ENCODE data around the gene DENND1A. TPM values are rescaled to one million over a fixed set of nuclear protein-coding genes. Genes with fewer than 3 reads are reported as not detected.

The DENND1A gene
- total and polyA plus RNA-seq, 2 donors from 2014 or later: 16.3 to 19.6 TPM

- no peaks in the 10 kb centered on the region for H3K9me3 ChIP-seq (ENCODE audit: control insufficient read depth in 2 of 3, insufficient read depth in 1 of 3, low read length in 3 of 3)
- DNase-seq: no peak
- no peak overlapping the region for H3K27ac ChIP-seq (ENCODE audit: low read depth in 2 of 2, low read length in 2 of 2)
- intact Hi-C loops (cut with DNase I): no loop called here
- no peak for TF ChIP-seq CTCF (IDR thresholded peaks at IDR 0.05; ENCODE audit: borderline replicate concordance, extremely low read depth, insufficient read depth)
- H3K9ac ChIP-seq (ENCODE audit: low read length in 3 of 3): no peak overlapping the region
- H3K4me3 ChIP-seq (ENCODE audit: low read length in 3 of 3): no peak overlapping the region
- H3K4me1 ChIP-seq (ENCODE audit: control insufficient read depth in 2 of 3, insufficient read depth in 2 of 3, low read depth in 1 of 3, low read length in 3 of 3): peaks cover 0 to 20% (median 6%) of the 10 kb centered on the region in 3 donors
- H3K27me3 ChIP-seq (ENCODE audit: control insufficient read depth, insufficient read depth, low read length): no peaks in the 10 kb centered on the region
- no peak for FAIRE-seq
- no peaks in the 10 kb centered on the region for H3K36me3 ChIP-seq (ENCODE audit: control insufficient read depth in 2 of 3, insufficient read depth in 3 of 3, low read length in 3 of 3)
Observed at GRCh38 chr9:123682746-123683145, 247.2 kb downstream of the DENND1A start.

GRCh38 chr9:123680352-123680751, 249.6 kb downstream of the DENND1A start:
- no peak overlapping the region for H3K9ac ChIP-seq (ENCODE audit: low read length in 3 of 3)
- FAIRE-seq (no peak), DNase-seq (peak in 3 of 5 donors; percentile 61 to 78 (median 78))
- no peaks in the 10 kb centered on the region for H3K9me3 ChIP-seq (ENCODE audit: control insufficient read depth in 2 of 3, insufficient read depth in 1 of 3, low read length in 3 of 3)
- H3K4me1 ChIP-seq (ENCODE audit: control insufficient read depth in 2 of 3, insufficient read depth in 2 of 3, low read depth in 1 of 3, low read length in 3 of 3): peaks cover 0 to 6% (median 0%) of the 10 kb centered on the region in 3 donors
- H3K36me3 ChIP-seq (ENCODE audit: control insufficient read depth in 2 of 3, insufficient read depth in 3 of 3, low read length in 3 of 3): no peaks in the 10 kb centered on the region
- no peak for TF ChIP-seq CTCF (IDR thresholded peaks at IDR 0.05; ENCODE audit: borderline replicate concordance, extremely low read depth, insufficient read depth)
- H3K4me3 ChIP-seq (ENCODE audit: low read length in 3 of 3): no peak overlapping the region
- intact Hi-C loops (cut with DNase I): no loop called here
- H3K27ac ChIP-seq (ENCODE audit: low read depth in 2 of 2, low read length in 2 of 2): no peak overlapping the region
- H3K27me3 ChIP-seq (ENCODE audit: control insufficient read depth, insufficient read depth, low read length): no peaks in the 10 kb centered on the region

GRCh38 chr9:123679330-123679987, 250.5 kb downstream of the DENND1A start:
- FAIRE-seq (no peak), DNase-seq (peak in 3 of 5 donors; percentile 64 to 76 (median 69))
- H3K4me1 ChIP-seq (ENCODE audit: control insufficient read depth in 2 of 3, insufficient read depth in 2 of 3, low read depth in 1 of 3, low read length in 3 of 3): peaks cover 0 to 2% (median 0%) of the 10 kb centered on the region in 3 donors
- H3K27me3 ChIP-seq (ENCODE audit: control insufficient read depth, insufficient read depth, low read length): no peaks in the 10 kb centered on the region
- H3K4me3 ChIP-seq (ENCODE audit: low read length in 3 of 3): no peak overlapping the region
- TF ChIP-seq CTCF (IDR thresholded peaks at IDR 0.05; ENCODE audit: borderline replicate concordance, extremely low read depth, insufficient read depth): no peak
- H3K36me3 ChIP-seq (ENCODE audit: control insufficient read depth in 2 of 3, insufficient read depth in 3 of 3, low read length in 3 of 3): no peaks in the 10 kb centered on the region
- no peak overlapping the region for H3K27ac ChIP-seq (ENCODE audit: low read depth in 2 of 2, low read length in 2 of 2)
- no peak overlapping the region for H3K9ac ChIP-seq (ENCODE audit: low read length in 3 of 3)
- intact Hi-C loops (cut with DNase I): no loop called here
- H3K9me3 ChIP-seq (ENCODE audit: control insufficient read depth in 2 of 3, insufficient read depth in 1 of 3, low read length in 3 of 3): no peaks in the 10 kb centered on the region

Data from kidney (tissue), 14 donors.